WERI-Rb-1 (cell line): Measurements from ENCODE around the gene SDF2.

Experiments
- DNase-seq: peaks from one replicate; pipeline ENCODE4 v3.0.0-alpha.2; 2020
- H3K27ac ChIP-seq: fragments of 250-450 bp; sonication (Bioruptor Pico); 2 replicates; pipeline ENCODE4 v1.5.1; 2020; ENCODE audit warnings: mild to moderate bottlenecking, moderate library complexity
- H3K27me3 ChIP-seq: fragments of 250-450 bp; sonication (Bioruptor Pico); 2 replicates; pipeline ENCODE4 v1.5.1; 2021; ENCODE audit warnings: mild to moderate bottlenecking, low read depth, moderate library complexity; ENCODE audit not compliant: insufficient read depth, severe bottlenecking
- H3K36me3 ChIP-seq: fragments of 250-450 bp; sonication (Bioruptor Pico); 2 replicates; pipeline ENCODE4 v1.5.1; 2020; ENCODE audit warnings: mild to moderate bottlenecking, moderate library complexity
- H3K4me3 ChIP-seq: 2 replicates; pipeline ENCODE4 v1.5.1; 2011; ENCODE audit warnings: low read depth, mild to moderate bottlenecking, control low read depth, low read length
- H3K9me3 ChIP-seq: fragments of 250-450 bp; sonication (Bioruptor Pico); 2 replicates; pipeline ENCODE4 v1.5.1; 2021; ENCODE audit warnings: mild to moderate bottlenecking, moderate library complexity; ENCODE audit not compliant: severe bottlenecking
- CTCF ChIP-seq: IDR thresholded peaks from 2 replicates; pipeline ENCODE4 v1.5.1; 2011; ENCODE audit warnings: low read depth, mild to moderate bottlenecking, control low read depth, inconsistent platforms, low read length

The SDF2 gene

GRCh38 chr17:28686296-28686695 lies 24.6 kb upstream of the SDF2 start:
- H3K9me3 ChIP-seq: no peaks in the 10 kb centered on the region
- peak overlapping the region; percentile 26 for H3K4me3 ChIP-seq
- no peaks in the 10 kb centered on the region for H3K27me3 ChIP-seq
- no peak for TF ChIP-seq CTCF
- peaks cover 96% of the 10 kb centered on the region for H3K36me3 ChIP-seq
- DNase-seq: peak; percentile 75
- H3K27ac ChIP-seq: peak overlapping the region; percentile 94

DNA sequence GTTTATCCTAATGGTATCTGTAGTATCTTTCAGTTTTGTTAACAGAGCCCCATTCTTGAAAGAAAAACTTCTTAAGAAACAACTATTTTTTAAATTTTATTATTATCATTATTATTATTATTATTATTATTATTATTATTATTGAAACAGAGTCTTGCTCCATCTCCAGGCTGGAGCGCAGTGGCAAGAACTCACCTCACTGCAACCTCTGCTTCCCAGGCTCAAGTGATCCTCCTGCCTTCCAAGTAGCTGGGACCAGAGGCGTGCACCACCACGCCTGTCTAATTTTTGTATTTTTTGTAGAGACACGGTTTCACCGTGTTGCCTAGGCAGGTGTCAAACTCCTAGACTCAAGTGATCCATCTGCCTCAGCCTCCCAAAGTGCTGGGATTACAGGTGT lies 23.7 kb upstream of the SDF2 start:
- DNase-seq: no peak
- Histone ChIP-seq H3K27me3 (no peaks in the 10 kb centered on the region), H3K4me3 (no peak overlapping the region), H3K9me3 (no peaks in the 10 kb centered on the region), H3K36me3 (peaks cover 96% of the 10 kb centered on the region), H3K27ac (peak overlapping the region; percentile 94)
- no peak for TF ChIP-seq CTCF

DNA sequence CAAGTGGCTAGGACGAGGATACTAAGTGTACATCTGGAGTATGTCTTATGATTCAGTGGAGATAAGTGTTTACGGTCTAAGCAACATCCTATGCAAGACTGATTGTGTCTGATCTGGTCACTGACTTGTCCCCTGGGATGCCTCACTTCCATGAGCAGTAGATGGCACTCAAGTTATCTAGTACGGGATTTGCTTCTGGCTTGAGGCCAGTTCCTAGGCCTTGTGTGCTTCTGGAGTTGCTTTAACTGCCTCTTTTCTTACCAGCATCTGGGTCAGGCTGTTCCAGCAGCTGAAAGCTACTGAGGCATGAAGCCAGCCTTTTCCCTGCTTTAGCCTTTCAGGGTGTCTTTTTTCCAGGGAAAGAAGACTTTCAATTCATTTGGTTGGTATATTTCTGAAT lies 23.3 kb upstream of the SDF2 start:
- peaks cover 96% of the 10 kb centered on the region for H3K36me3 ChIP-seq
- no peak overlapping the region for H3K4me3 ChIP-seq
- no peaks in the 10 kb centered on the region for H3K9me3 ChIP-seq
- peak; percentile 81 for TF ChIP-seq CTCF
- no peaks in the 10 kb centered on the region for H3K27me3 ChIP-seq
- peak; percentile 82 for DNase-seq
- peak overlapping the region; percentile 94 for H3K27ac ChIP-seq

GRCh38 chr17:28682655-28683054 lies 20.9 kb upstream of the SDF2 start:
- Histone ChIP-seq H3K27me3 (no peaks in the 10 kb centered on the region), H3K36me3 (peaks cover 92% of the 10 kb centered on the region), H3K27ac (no peak overlapping the region), H3K4me3 (no peak overlapping the region), H3K9me3 (no peaks in the 10 kb centered on the region)
- TF ChIP-seq CTCF: no peak
- DNase-seq: no peak

DNA sequence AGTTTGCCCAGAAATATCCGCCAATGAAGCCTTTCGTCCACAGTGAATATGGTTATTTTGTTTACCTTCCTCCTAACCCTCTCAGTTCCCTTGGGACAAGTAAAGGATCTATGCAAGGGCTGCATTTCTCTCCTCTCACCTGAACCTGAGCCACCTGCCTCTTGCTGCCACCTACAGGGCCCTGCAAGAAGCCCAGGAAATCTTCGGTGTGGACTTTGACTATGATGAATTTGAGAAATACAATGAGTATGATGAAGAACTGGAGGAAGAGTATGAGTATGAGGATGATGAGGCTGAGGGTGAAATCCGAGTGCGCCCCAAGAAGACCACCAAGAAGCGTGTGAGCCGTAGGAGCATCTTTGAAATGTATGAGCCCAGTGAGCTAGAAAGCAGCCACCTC lies 14.3 kb upstream of the SDF2 start:
- Histone ChIP-seq H3K27ac (no peak overlapping the region), H3K9me3 (no peaks in the 10 kb centered on the region), H3K27me3 (no peaks in the 10 kb centered on the region), H3K36me3 (peaks cover 96% of the 10 kb centered on the region), H3K4me3 (no peak overlapping the region)
- DNase-seq: no peak
- peak; percentile 53 for TF ChIP-seq CTCF

DNA sequence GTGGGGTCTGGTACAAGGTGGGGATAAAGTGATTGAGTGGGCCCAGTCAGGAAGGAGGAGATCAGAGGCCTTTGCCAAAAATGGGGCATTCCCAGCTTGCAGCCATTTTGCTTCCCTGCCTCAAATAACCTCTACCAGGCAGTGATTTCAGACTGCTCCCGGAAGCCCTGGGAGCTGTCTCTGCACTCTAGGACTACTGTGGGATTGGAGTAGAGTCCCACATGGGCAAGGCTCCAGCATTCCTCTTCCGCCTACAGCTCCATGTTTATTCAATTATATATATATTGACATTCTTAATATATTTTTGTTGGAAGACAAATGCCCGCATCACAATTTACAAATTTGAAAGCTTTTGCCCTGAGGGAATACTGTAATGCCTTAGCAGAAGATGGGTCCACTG lies 13.8 kb upstream of the SDF2 start:
- peaks cover 94% of the 10 kb centered on the region for H3K36me3 ChIP-seq
- H3K9me3 ChIP-seq: no peaks in the 10 kb centered on the region
- TF ChIP-seq CTCF: no peak
- no peak for DNase-seq
- H3K4me3 ChIP-seq: no peak overlapping the region
- no peak overlapping the region for H3K27ac ChIP-seq
- no peaks in the 10 kb centered on the region for H3K27me3 ChIP-seq
